Cardiac fibroblast (primary cell): ENCODE results near the gene IL34.

ENCODE experiments used
- DNase-seq, 2 donors: peaks; one replicate each; pipeline versions ENCODE4 v3.0.0 to v3.0.0-alpha.2; 2010; ENCODE audit warnings: low read depth in 2 of 2
- H3K4me3 ChIP-seq, 2 donors: replicated peaks in 1 of 2; 1 replicate in 1 of 2; 2 replicates in 1 of 2; pipeline ENCODE4 v1.5.1; 2011; ENCODE audit warnings: low read depth in 2 of 2, low read length in 2 of 2, mild to moderate bottlenecking in 2 of 2, moderate library complexity in 1 of 2
- TF ChIP-seq, protein P1 (sequence below): IDR thresholded peaks from one replicate; pipeline ENCODE4 v1.5.1; 2011; ENCODE audit warnings: low read depth, mild to moderate bottlenecking, low read length, inconsistent platforms

The IL34 gene

DNA sequence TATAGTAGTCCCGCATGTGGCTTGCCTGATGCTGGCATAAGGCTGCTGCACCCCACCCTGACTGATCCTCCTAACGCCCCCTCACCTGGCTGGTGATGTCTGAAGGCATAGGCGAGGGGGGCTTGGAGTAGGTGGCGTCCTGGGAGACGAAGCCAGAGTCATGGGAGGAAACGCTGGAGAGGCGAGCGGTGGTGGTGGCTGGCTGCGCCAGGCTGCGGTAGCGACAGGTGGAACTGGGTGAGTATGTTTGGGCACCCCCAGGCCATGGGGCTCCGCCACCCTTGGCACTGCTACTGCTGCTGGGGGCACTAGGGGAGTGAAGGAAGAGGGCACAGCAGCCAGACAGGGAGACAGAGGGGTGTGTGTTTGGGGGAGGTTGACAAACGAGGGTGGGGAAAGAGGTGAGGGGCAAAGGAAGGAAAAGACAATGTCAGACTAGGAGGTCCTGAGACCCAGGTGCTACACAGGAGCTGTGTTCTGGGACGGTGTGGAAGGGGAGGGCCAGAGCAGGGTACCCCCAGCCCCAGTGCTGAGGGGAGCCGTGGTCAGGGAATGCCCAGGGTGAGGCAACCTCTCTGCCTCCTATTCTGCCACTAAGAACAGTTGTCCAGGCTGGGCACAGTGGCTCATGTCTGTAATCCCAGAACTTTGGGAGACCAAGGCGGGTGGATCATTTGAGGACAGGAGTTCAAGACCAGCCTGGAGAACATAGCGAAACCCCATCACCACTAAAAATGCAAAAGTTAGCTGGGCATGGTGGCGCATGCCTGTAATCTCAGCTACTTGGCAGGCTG is 28.1 kb downstream of the IL34 start:
- H3K4me3 ChIP-seq, result no peak overlapping the region
- no peak for DNase-seq
- TF ChIP-seq, protein P1, sequence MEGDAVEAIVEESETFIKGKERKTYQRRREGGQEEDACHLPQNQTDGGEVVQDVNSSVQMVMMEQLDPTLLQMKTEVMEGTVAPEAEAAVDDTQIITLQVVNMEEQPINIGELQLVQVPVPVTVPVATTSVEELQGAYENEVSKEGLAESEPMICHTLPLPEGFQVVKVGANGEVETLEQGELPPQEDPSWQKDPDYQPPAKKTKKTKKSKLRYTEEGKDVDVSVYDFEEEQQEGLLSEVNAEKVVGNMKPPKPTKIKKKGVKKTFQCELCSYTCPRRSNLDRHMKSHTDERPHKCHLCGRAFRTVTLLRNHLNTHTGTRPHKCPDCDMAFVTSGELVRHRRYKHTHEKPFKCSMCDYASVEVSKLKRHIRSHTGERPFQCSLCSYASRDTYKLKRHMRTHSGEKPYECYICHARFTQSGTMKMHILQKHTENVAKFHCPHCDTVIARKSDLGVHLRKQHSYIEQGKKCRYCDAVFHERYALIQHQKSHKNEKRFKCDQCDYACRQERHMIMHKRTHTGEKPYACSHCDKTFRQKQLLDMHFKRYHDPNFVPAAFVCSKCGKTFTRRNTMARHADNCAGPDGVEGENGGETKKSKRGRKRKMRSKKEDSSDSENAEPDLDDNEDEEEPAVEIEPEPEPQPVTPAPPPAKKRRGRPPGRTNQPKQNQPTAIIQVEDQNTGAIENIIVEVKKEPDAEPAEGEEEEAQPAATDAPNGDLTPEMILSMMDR, result no peak

GRCh38 chr16:70675851-70676513 is 29.6 kb downstream of the IL34 start:
- DNase-seq, result no peak
- no peak overlapping the region for H3K4me3 ChIP-seq
- TF ChIP-seq, protein P1, result no peak

DNA sequence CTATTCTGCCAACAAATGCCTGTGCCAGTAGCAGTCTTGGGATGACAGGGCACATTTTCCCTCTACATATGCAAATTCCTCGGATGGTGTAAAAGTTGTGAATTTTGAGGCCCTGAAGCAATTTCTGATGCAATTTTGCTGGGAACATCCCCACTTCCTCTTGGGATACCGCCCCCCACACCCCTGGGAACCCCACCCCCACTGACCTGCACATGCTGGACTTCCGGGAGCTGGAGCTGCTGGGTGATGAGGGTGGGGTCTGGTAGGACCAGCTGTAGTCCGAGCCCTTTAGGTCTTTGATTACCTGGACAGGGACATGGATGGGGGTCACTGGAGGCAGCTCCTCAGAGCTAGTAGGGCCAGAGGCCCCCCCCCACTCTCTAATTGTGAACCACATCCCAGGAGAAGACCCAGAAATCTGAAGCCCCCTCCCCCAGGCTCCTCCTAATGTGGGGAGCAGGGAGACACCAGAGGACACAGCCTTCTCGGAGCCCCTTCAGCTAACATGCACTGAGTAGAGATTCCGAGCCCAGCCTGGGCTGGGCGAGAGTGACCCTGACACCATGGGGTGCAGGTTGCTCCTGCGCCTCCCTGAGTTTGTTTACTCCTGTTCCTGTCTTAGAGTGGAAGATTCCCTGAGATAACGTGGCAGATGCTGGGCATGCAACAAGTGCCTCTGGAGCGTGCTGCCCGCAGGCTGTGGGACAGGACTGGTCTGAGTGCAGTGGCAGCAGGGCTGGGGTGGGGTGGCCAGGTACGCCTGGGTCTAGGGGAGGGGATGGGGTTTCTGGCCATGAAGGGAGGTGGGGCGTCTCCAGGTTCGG is 30.5 kb downstream of the IL34 start:
- TF ChIP-seq, protein P1, result no peak
- DNase-seq, result no peak
- H3K4me3 ChIP-seq, result no peak overlapping the region

DNA sequence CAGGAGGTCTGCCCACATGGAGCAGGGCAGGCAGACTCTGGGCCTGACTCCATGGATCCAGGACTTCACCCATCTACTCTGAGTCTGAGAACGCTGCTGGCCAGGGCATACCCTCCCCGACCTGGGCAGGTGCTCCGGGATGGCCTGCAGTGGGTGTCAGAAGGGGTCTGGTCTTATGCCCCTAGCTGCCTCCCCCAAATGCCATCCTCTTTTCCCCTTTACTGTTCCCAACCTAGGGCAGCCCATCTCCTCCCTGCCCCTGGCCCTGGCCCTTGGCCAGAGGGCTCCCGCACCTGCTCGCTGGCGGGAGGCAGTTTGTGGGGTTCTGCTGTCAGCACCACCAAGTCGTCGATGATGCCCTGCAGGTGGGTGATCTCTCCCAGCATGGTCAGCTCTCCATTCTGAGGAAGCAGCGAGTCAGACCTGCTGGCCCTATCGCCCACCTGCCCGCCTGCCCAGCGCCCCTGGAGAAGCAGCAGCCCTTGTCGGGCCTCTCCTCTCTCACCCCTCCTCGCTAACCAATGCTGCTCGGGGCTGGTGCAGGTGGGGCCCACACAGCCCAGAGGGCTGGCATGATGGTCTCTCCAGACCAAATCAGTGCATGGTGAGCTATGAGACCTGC is 31.3 kb downstream of the IL34 start:
- no peak for DNase-seq
- no peak overlapping the region for H3K4me3 ChIP-seq
- TF ChIP-seq, protein P1, result no peak

DNA sequence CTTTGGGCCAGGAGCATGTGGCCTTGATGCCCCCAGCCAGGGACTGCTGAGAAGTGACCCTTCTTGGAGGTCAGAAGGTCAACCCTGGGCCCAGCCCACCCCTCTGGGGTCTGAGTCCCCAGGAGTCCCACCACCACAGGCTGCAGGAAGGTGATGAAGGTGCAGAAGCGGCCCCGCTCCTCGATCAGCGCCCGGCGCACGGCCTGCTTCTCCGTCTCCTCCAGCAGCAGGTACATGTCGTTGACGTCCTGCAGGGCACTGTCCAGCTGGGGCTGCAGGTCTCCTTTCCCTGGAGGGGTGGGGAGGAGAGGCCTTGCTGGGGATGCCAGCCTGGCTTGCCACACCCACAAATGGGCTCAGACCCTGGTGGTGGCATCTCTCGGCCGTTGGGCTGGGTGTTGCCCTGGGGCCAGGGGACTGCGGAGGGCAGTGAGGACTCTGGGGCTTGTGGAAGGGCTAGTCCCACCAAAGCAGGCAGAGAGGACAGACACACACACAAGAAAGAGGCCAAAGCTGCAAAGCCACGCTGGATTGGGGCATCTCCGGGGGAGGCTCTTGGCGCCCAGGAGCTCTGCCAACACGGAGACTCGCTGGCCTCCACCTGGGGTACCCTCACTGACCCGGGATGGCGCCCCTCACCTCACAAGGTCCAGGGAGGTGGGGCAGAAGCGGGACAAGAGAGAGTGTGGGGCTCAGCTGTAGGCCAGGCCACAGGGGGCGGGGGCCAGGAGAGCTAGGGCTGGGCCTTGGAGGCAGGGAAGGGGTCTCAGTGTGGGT is 31.9 kb downstream of the IL34 start:
- TF ChIP-seq, protein P1, result no peak
- H3K4me3 ChIP-seq, result no peak overlapping the region
- DNase-seq, result no peak
